ENCODE measurements around the gene IGSF21. TPM values are rescaled to one million over a fixed set of nuclear protein-coding genes. Genes with fewer than 3 reads are reported as not detected.

Gene IGSF21
- polyA plus RNA-seq, 1 donor: 0.54 TPM

- H3K36me3 ChIP-seq (ENCODE audit: control insufficient read depth, insufficient read depth, low read length): no peaks in the 10 kb centered on the region
- no peak overlapping the region for H3K27ac ChIP-seq (ENCODE audit: low read length)
- 20% methylated on average over 1 of the region's 27 CpGs for WGBS (ENCODE audit: insufficient coverage, low lambda C conversion rate)
- no peaks in the 10 kb centered on the region for H3K9me3 ChIP-seq (ENCODE audit: control insufficient read depth, low read depth, low read length)
- DNase-seq: no peak
- H3K4me1 ChIP-seq (ENCODE audit: control insufficient read depth, insufficient read depth, low read length): no peaks in the 10 kb centered on the region
- H3K27me3 ChIP-seq (ENCODE audit: control insufficient read depth, insufficient read depth, low read length): peaks cover 24% of the 10 kb centered on the region
- no peak overlapping the region for H3K4me3 ChIP-seq (ENCODE audit: low read length)
Observed at GRCh38 chr1:18290740-18291412, 183.3 kb downstream of the IGSF21 start.

GRCh38 chr1:18292531-18292930 lies 184.9 kb downstream of the IGSF21 start:
- Histone ChIP-seq H3K27ac (ENCODE audit: low read length) (no peak overlapping the region), H3K4me1 (ENCODE audit: control insufficient read depth, insufficient read depth, low read length) (no peaks in the 10 kb centered on the region), H3K4me3 (ENCODE audit: low read length) (no peak overlapping the region), H3K9me3 (ENCODE audit: control insufficient read depth, low read depth, low read length) (no peaks in the 10 kb centered on the region), H3K36me3 (ENCODE audit: control insufficient read depth, insufficient read depth, low read length) (no peaks in the 10 kb centered on the region), H3K27me3 (ENCODE audit: control insufficient read depth, insufficient read depth, low read length) (peaks cover 23% of the 10 kb centered on the region)
- no CpG with 5 or more reads among the region's 7 CpGs for WGBS (ENCODE audit: insufficient coverage, low lambda C conversion rate)
- no peak for DNase-seq

GRCh38 chr1:18293291-18293690 lies 185.7 kb downstream of the IGSF21 start:
- no peaks in the 10 kb centered on the region for H3K36me3 ChIP-seq (ENCODE audit: control insufficient read depth, insufficient read depth, low read length)
- peaks cover 27% of the 10 kb centered on the region for H3K27me3 ChIP-seq (ENCODE audit: control insufficient read depth, insufficient read depth, low read length)
- H3K4me1 ChIP-seq (ENCODE audit: control insufficient read depth, insufficient read depth, low read length): no peaks in the 10 kb centered on the region
- H3K27ac ChIP-seq (ENCODE audit: low read length): no peak overlapping the region
- DNase-seq: no peak
- no peaks in the 10 kb centered on the region for H3K9me3 ChIP-seq (ENCODE audit: control insufficient read depth, low read depth, low read length)
- no peak overlapping the region for H3K4me3 ChIP-seq (ENCODE audit: low read length)
- WGBS (ENCODE audit: insufficient coverage, low lambda C conversion rate): no CpG with 5 or more reads among the region's 6 CpGs

GRCh38 chr1:18294437-18295176 lies 187.0 kb downstream of the IGSF21 start:
- no peak for DNase-seq
- no CpG with 5 or more reads among the region's 16 CpGs for WGBS (ENCODE audit: insufficient coverage, low lambda C conversion rate)
- H3K9me3 ChIP-seq (ENCODE audit: control insufficient read depth, low read depth, low read length): no peaks in the 10 kb centered on the region
- H3K27me3 ChIP-seq (ENCODE audit: control insufficient read depth, insufficient read depth, low read length): peaks cover 30% of the 10 kb centered on the region
- no peaks in the 10 kb centered on the region for H3K4me1 ChIP-seq (ENCODE audit: control insufficient read depth, insufficient read depth, low read length)
- H3K36me3 ChIP-seq (ENCODE audit: control insufficient read depth, insufficient read depth, low read length): no peaks in the 10 kb centered on the region
- no peak overlapping the region for H3K27ac ChIP-seq (ENCODE audit: low read length)
- no peak overlapping the region for H3K4me3 ChIP-seq (ENCODE audit: low read length)

- Histone ChIP-seq H3K9me3 (ENCODE audit: control insufficient read depth, low read depth, low read length) (no peaks in the 10 kb centered on the region), H3K4me1 (ENCODE audit: control insufficient read depth, insufficient read depth, low read length) (no peaks in the 10 kb centered on the region)
- no CpG with 5 or more reads among the region's 11 CpGs for WGBS (ENCODE audit: insufficient coverage, low lambda C conversion rate)
Observed at GRCh38 chr1:18297896-18298648, 190.5 kb downstream of the IGSF21 start.

GRCh38 chr1:18299441-18300338 lies 192.1 kb downstream of the IGSF21 start:
- Histone ChIP-seq H3K27ac (ENCODE audit: low read length) (no peak overlapping the region), H3K9me3 (ENCODE audit: control insufficient read depth, low read depth, low read length) (no peaks in the 10 kb centered on the region), H3K4me3 (ENCODE audit: low read length) (no peak overlapping the region), H3K36me3 (ENCODE audit: control insufficient read depth, insufficient read depth, low read length) (no peaks in the 10 kb centered on the region), H3K4me1 (ENCODE audit: control insufficient read depth, insufficient read depth, low read length) (no peaks in the 10 kb centered on the region), H3K27me3 (ENCODE audit: control insufficient read depth, insufficient read depth, low read length) (peaks cover 22% of the 10 kb centered on the region)
- no peak for DNase-seq
- no CpG with 5 or more reads among the region's 7 CpGs for WGBS (ENCODE audit: insufficient coverage, low lambda C conversion rate)

More at GRCh38 chr1:18297896-18298648, 190.5 kb downstream of the IGSF21 start:
- Histone ChIP-seq H3K36me3 (ENCODE audit: control insufficient read depth, insufficient read depth, low read length) (no peaks in the 10 kb centered on the region), H3K27ac (ENCODE audit: low read length) (no peak overlapping the region), H3K27me3 (ENCODE audit: control insufficient read depth, insufficient read depth, low read length) (peaks cover 25% of the 10 kb centered on the region), H3K4me3 (ENCODE audit: low read length) (no peak overlapping the region)
- no peak for DNase-seq

- WGBS (ENCODE audit: insufficient coverage, low lambda C conversion rate): no CpG with 5 or more reads among the region's 2 CpGs
- Histone ChIP-seq H3K27me3 (ENCODE audit: control insufficient read depth, insufficient read depth, low read length) (peaks cover 18% of the 10 kb centered on the region), H3K9me3 (ENCODE audit: control insufficient read depth, low read depth, low read length) (no peaks in the 10 kb centered on the region), H3K4me3 (ENCODE audit: low read length) (no peak overlapping the region), H3K4me1 (ENCODE audit: control insufficient read depth, insufficient read depth, low read length) (no peaks in the 10 kb centered on the region), H3K27ac (ENCODE audit: low read length) (no peak overlapping the region), H3K36me3 (ENCODE audit: control insufficient read depth, insufficient read depth, low read length) (no peaks in the 10 kb centered on the region)
- no peak for DNase-seq
Observed at GRCh38 chr1:18300376-18300775, 192.8 kb downstream of the IGSF21 start.

GRCh38 chr1:18302788-18303413 lies 195.3 kb downstream of the IGSF21 start:
- H3K36me3 ChIP-seq (ENCODE audit: control insufficient read depth, insufficient read depth, low read length): no peaks in the 10 kb centered on the region
- no peak for DNase-seq
- 40% methylated on average over 1 of the region's 7 CpGs for WGBS (ENCODE audit: insufficient coverage, low lambda C conversion rate)
- no peak overlapping the region for H3K27ac ChIP-seq (ENCODE audit: low read length)
- no peaks in the 10 kb centered on the region for H3K9me3 ChIP-seq (ENCODE audit: control insufficient read depth, low read depth, low read length)
- no peaks in the 10 kb centered on the region for H3K4me1 ChIP-seq (ENCODE audit: control insufficient read depth, insufficient read depth, low read length)
- no peak overlapping the region for H3K4me3 ChIP-seq (ENCODE audit: low read length)
- H3K27me3 ChIP-seq (ENCODE audit: control insufficient read depth, insufficient read depth, low read length): peaks cover 12% of the 10 kb centered on the region

GRCh38 chr1:18304151-18304869 lies 196.7 kb downstream of the IGSF21 start:
- Histone ChIP-seq H3K36me3 (ENCODE audit: control insufficient read depth, insufficient read depth, low read length) (no peaks in the 10 kb centered on the region), H3K9me3 (ENCODE audit: control insufficient read depth, low read depth, low read length) (no peaks in the 10 kb centered on the region), H3K4me1 (ENCODE audit: control insufficient read depth, insufficient read depth, low read length) (no peaks in the 10 kb centered on the region), H3K27me3 (ENCODE audit: control insufficient read depth, insufficient read depth, low read length) (no peaks in the 10 kb centered on the region), H3K27ac (ENCODE audit: low read length) (no peak overlapping the region), H3K4me3 (ENCODE audit: low read length) (no peak overlapping the region)
- no peak for DNase-seq
- no CpG with 5 or more reads among the region's 6 CpGs for WGBS (ENCODE audit: insufficient coverage, low lambda C conversion rate)

Data from large intestine (tissue), 3 donors.